Measurements from ENCODE around the gene GPRIN1. TPM values are rescaled to one million over a fixed set of nuclear protein-coding genes. Genes with fewer than 3 reads are reported as not detected.

GPRIN1 gene
- polyA plus RNA-seq, 1 of the 3 experiments (the other 2 are of a cell fraction), result 6.6 TPM

- Histone ChIP-seq H3K4me3 (ENCODE audit: low read depth in 2 of 2, low read length in 1 of 2) (no peak overlapping the region), H3K9me3 (no peaks in the 10 kb centered on the region), H3K36me3 (replicated peaks in 1 of 2; ENCODE audit: control insufficient read depth in 1 of 2, insufficient read depth in 2 of 2, low read length in 1 of 2) (no peaks in the 10 kb centered on the region), H3K4me2 (no peak overlapping the region), H3K27me3 (ENCODE audit: insufficient read depth) (peaks cover 4% of the 10 kb centered on the region; the same call in 1 of the 2 replicates), H4K20me1 (ENCODE audit: insufficient read depth) (no peaks in the 10 kb centered on the region), H2AFZ (ENCODE audit: low read depth) (no peak overlapping the region), H3K27ac (ENCODE audit: low read depth in 2 of 2, low read length in 1 of 2) (no peak overlapping the region), H3K79me2 (ENCODE audit: insufficient read depth) (no peaks in the 10 kb centered on the region), H3K9ac (no peak overlapping the region), H3K4me1 (ENCODE audit: control insufficient read depth in 1 of 2, insufficient read depth in 2 of 2, low read depth in 1 of 2, low read length in 1 of 2) (no peaks in the 10 kb centered on the region; a peak in 1 of 4 replicates), H3F3A (replicated peaks; ENCODE audit: insufficient read depth) (no peaks in the 10 kb centered on the region), H3K9me2 (no peaks in the 10 kb centered on the region)
- DNase-seq, result no peak
- ChIA-PET POLR2A (no interaction called here), CTCF (interaction anchor here (0.8 to 4.9 kb wide), 16 partner anchors 8 to 78 kb away, joined by 3 to 49 read pairs (median 5); partner anchors contain the start of genes EIF4E1B, SNCB and TSPAN17)
- 23% methylated on average over 8 of the region's 10 CpGs for WGBS (ENCODE audit: low lambda C conversion rate)
- no peak for TF ChIP-seq GATA2 (CRISPR knock-in tag; IDR thresholded peaks at IDR 0.05)
- no peak for TF ChIP-seq PBX3 (IDR thresholded peaks at IDR 0.05)
- no peak for TF ChIP-seq TAF1 (IDR thresholded peaks at IDR 0.05; ENCODE audit: borderline replicate concordance, low read depth, low read length)
- no peak for TF ChIP-seq MEF2A (IDR thresholded peaks at IDR 0.05; ENCODE audit: borderline replicate concordance, low read depth)
- TF ChIP-seq, protein P1, sequence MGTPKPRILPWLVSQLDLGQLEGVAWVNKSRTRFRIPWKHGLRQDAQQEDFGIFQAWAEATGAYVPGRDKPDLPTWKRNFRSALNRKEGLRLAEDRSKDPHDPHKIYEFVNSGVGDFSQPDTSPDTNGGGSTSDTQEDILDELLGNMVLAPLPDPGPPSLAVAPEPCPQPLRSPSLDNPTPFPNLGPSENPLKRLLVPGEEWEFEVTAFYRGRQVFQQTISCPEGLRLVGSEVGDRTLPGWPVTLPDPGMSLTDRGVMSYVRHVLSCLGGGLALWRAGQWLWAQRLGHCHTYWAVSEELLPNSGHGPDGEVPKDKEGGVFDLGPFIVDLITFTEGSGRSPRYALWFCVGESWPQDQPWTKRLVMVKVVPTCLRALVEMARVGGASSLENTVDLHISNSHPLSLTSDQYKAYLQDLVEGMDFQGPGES (IDR thresholded peaks at IDR 0.05; ENCODE audit: low read depth, low read length), result no peak
- TF ChIP-seq CHD2 (IDR thresholded peaks at IDR 0.05; ENCODE audit: low read length, partially characterized antibody), result no peak
- no peak for TF ChIP-seq FOXM1 (IDR thresholded peaks at IDR 0.05; ENCODE audit: low read depth)
- TF ChIP-seq TCF12 (IDR thresholded peaks at IDR 0.05), result no peak
- no peak for TF ChIP-seq NFIC (IDR thresholded peaks at IDR 0.05; ENCODE audit: borderline replicate concordance)
- no peak; the same call in 1 of the 2 replicates for TF ChIP-seq CTCF (IDR thresholded peaks at IDR 0.05)
- TF ChIP-seq NRF1 (IDR thresholded peaks at IDR 0.05; ENCODE audit: low read depth, low read length), result no peak
- TF ChIP-seq EZH2phosphoT487 (IDR thresholded peaks at IDR 0.05; ENCODE audit: borderline replicate concordance, low read depth), result no peak
Measured at GRCh38 chr5:176574297-176574591, 35.7 kb downstream of the GPRIN1 start.

GRCh38 chr5:176573564-176574296 lies 36.2 kb downstream of the GPRIN1 start:
- WGBS (ENCODE audit: low lambda C conversion rate), result 26% methylated on average over 12 of the region's 18 CpGs
- Histone ChIP-seq H3K9me3 (no peaks in the 10 kb centered on the region), H3K4me3 (ENCODE audit: low read depth in 2 of 2, low read length in 1 of 2) (no peak overlapping the region), H3K27me3 (ENCODE audit: insufficient read depth) (peaks cover 4% of the 10 kb centered on the region; the same call in 1 of the 2 replicates), H2AFZ (ENCODE audit: low read depth) (no peak overlapping the region), H3K36me3 (replicated peaks in 1 of 2; ENCODE audit: control insufficient read depth in 1 of 2, insufficient read depth in 2 of 2, low read length in 1 of 2) (no peaks in the 10 kb centered on the region), H3F3A (replicated peaks; ENCODE audit: insufficient read depth) (no peaks in the 10 kb centered on the region), H3K79me2 (ENCODE audit: insufficient read depth) (no peaks in the 10 kb centered on the region), H3K4me1 (ENCODE audit: control insufficient read depth in 1 of 2, insufficient read depth in 2 of 2, low read depth in 1 of 2, low read length in 1 of 2) (no peaks in the 10 kb centered on the region; a peak in 1 of 4 replicates), H3K9ac (no peak overlapping the region), H3K27ac (ENCODE audit: low read depth in 2 of 2, low read length in 1 of 2) (no peak overlapping the region), H4K20me1 (ENCODE audit: insufficient read depth) (no peaks in the 10 kb centered on the region), H3K4me2 (no peak overlapping the region), H3K9me2 (no peaks in the 10 kb centered on the region)
- DNase-seq, result peak; percentile 94
- CTCF ChIA-PET, result interaction anchor here (0.6 to 4.9 kb wide), 32 partner anchors 8 to 291 kb away, joined by 3 to 49 read pairs (median 5); partner anchors contain the start of genes CLTB, EIF4E1B, SNCB and TSPAN17
- TF ChIP-seq GABPA (IDR thresholded peaks at IDR 0.05; ENCODE audit: low read depth), result no peak
- peak; percentile 85 for TF ChIP-seq CTCF (IDR thresholded peaks at IDR 0.05)
- no peak for TF ChIP-seq TEAD4 (IDR thresholded peaks at IDR 0.05; ENCODE audit: borderline replicate concordance, insufficient read depth)
- TF ChIP-seq RAD21 (IDR thresholded peaks at IDR 0.05; ENCODE audit: low read length), result peak; percentile 85
- no peak for TF ChIP-seq NRF1 (IDR thresholded peaks at IDR 0.05; ENCODE audit: low read depth, low read length)
- peak; percentile 91 for TF ChIP-seq SMC3 (IDR thresholded peaks at IDR 0.05; ENCODE audit: low read depth, low read length)
- POLR2A ChIA-PET, result interaction anchor here (0.8 kb wide), 1 partner anchor 30 kb away, joined by 4 read pairs; no protein-coding TSS in a partner anchor
